Spleen (tissue), 11 donors: ENCODE data around the gene ABHD2. TPM values are rescaled to one million over a fixed set of nuclear protein-coding genes. Genes with fewer than 3 reads are reported as not detected.

ENCODE experiments used
- DNase-seq: peaks from one replicate; pipeline ENCODE4 v3.0.0-alpha.2; 2020
- H3K27ac ChIP-seq, 8 donors: fragments of 200-600 bp; sonication (generic) in 7 of 8; 1 replicate in 4 of 8; 2 replicates in 4 of 8; pipeline versions ENCODE4 v1.5.0 to v1.8.0; 2016 to 2021; ENCODE audit warnings: inconsistent platforms in 4 of 8, mild to moderate bottlenecking in 4 of 8, moderate library complexity in 1 of 8
- H3K27me3 ChIP-seq, 7 donors: fragments of 200-600 bp; sonication (generic) in 6 of 7; replicated peaks in 1 of 7; 1 replicate in 4 of 7; 2 replicates in 3 of 7; pipeline versions ENCODE4 v1.5.0 to v1.8.0; 2016 to 2021; ENCODE audit warnings: inconsistent platforms in 3 of 7, mild to moderate bottlenecking in 1 of 7
- H3K36me3 ChIP-seq, 6 donors: fragments of 200-600 bp; sonication (generic) in 5 of 6; 1 replicate in 4 of 6; 2 replicates in 2 of 6; pipeline versions ENCODE4 v1.5.0 to v1.8.0; 2016 to 2021; ENCODE audit warnings: inconsistent platforms in 2 of 6
- H3K4me1 ChIP-seq, 6 donors: fragments of 200-600 bp; sonication (generic) in 5 of 6; 1 replicate in 3 of 6; 2 replicates in 3 of 6; pipeline versions ENCODE4 v1.5.0 to v1.8.0; 2016 to 2021; ENCODE audit warnings: inconsistent platforms in 3 of 6
- H3K4me3 ChIP-seq, 8 donors: fragments of 200-600 bp; sonication (generic) in 7 of 8; 1 replicate in 4 of 8; 2 replicates in 4 of 8; pipeline versions ENCODE4 v1.5.0 to v1.8.0; 2016 to 2021; ENCODE audit warnings: inconsistent platforms in 4 of 8, mild to moderate bottlenecking in 4 of 8, moderate library complexity in 2 of 8
- H3K9me3 ChIP-seq, 8 donors: fragments of 200-600 bp; sonication (generic) in 7 of 8; 1 replicate in 4 of 8; 2 replicates in 4 of 8; pipeline versions ENCODE4 v1.5.0 to v1.8.0; 2016 to 2021; ENCODE audit warnings: inconsistent platforms in 4 of 8
- POLR2A ChIP-seq, 3 donors: fragments of 450-650 bp; IDR thresholded peaks; one replicate each; pipeline ENCODE4 v1.5.1; 2017; ENCODE audit warnings: antibody characterized with exemption in 3 of 3, mild to moderate bottlenecking in 1 of 3
- POLR2AphosphoS5 ChIP-seq, 3 donors: sonication (generic); formaldehyde crosslinking; IDR thresholded peaks; one replicate each; pipeline ENCODE4 v1.5.1; 2017; ENCODE audit warnings: antibody characterized with exemption in 3 of 3
- WGBS, 5 donors: extraction: QIAGEN DNeasy Blood & Tissue Kit in 3 of 5; methylation state at CpG; one replicate each; pipeline versions ENCODE4 v1.1.5 to v1.1.7; 2013 to 2018; 5-methylcytosine and 5-hydroxymethylcytosine counted together
- intact Hi-C: fragments of 100-400 bp; cut with DNase I; formaldehyde crosslinking; loops from one replicate; pipeline ENCODE4 v1.15.0; 2023; ENCODE audit warnings: low total_unique reads
- polyA plus RNA-seq, 3 donors: library from polyadenylated mRNA; stranded (reverse); fragments of 200-250 nt; gene quantifications; one replicate each; pipeline ENCODE4 v1.2.1, GENCODE V29; 2013
- total RNA-seq, 7 donors: library from RNA; depleted of rRNA in 3 of 7; stranded (reverse); fragments of >200 nt in 3 of 7; fragmentation: NEBNext Ultra II Directional in 4 of 7; extraction: Animal tissue kit (Norgen Biotek cat#: 25700) in 4 of 7; gene quantifications; one replicate each; pipeline versions ENCODE4 v1.1.0 to v1.2.1, GENCODE V29; 2016 to 2021
- TF ChIP-seq, protein P1 (sequence below), 11 experiments: fragments of 200-600 bp in 7 of 11; fragments of 450-650 bp in 4 of 11; sonication (generic) in 4 of 11; IDR thresholded peaks in 8 of 11; conservative IDR thresholded peaks in 3 of 11; 1 replicate in 7 of 11; 2 replicates in 4 of 11; pipeline versions ENCODE4 v1.4.0 to v1.8.0; 2016 to 2021; ENCODE audit warnings: antibody characterized with exemption in 11 of 11, inconsistent platforms in 4 of 11, mild to moderate bottlenecking in 1 of 11
- donor health status: healthy with polysubstance abuse.
- donor health status: DM: no; HTN: no; CAD: no; lungs with moderate emphysema.
- donor health status: DM: no; HTN: no; CAD: no.
- donor health status: Bipolar disorder and iron deficiency.
- donor health status: healthy.
- donor health status: DM: no; HTN: no; CAD: no.
- donor health status: DM: yes; HTN: yes; CAD: no.

ABHD2 gene
- total and polyA plus RNA-seq, 10 donors = 2.1 to 158 (median 106) TPM

GRCh38 chr15:89095556-89095955 is 7.3 kb downstream of the ABHD2 start:
- Histone ChIP-seq H3K9me3 (no peaks in the 10 kb centered on the region), H3K27me3 (no peaks in the 10 kb centered on the region), H3K36me3 (peaks cover 0 to 40% (median 0%) of the 10 kb centered on the region in 6 donors), H3K4me1 (peaks cover 14 to 96% (median 61%) of the 10 kb centered on the region in 6 donors), H3K27ac (peak overlapping the region in 6 of 8 donors; percentile 84 to 95 (median 91)), H3K4me3 (no peak overlapping the region)
- TF ChIP-seq, protein P1, sequence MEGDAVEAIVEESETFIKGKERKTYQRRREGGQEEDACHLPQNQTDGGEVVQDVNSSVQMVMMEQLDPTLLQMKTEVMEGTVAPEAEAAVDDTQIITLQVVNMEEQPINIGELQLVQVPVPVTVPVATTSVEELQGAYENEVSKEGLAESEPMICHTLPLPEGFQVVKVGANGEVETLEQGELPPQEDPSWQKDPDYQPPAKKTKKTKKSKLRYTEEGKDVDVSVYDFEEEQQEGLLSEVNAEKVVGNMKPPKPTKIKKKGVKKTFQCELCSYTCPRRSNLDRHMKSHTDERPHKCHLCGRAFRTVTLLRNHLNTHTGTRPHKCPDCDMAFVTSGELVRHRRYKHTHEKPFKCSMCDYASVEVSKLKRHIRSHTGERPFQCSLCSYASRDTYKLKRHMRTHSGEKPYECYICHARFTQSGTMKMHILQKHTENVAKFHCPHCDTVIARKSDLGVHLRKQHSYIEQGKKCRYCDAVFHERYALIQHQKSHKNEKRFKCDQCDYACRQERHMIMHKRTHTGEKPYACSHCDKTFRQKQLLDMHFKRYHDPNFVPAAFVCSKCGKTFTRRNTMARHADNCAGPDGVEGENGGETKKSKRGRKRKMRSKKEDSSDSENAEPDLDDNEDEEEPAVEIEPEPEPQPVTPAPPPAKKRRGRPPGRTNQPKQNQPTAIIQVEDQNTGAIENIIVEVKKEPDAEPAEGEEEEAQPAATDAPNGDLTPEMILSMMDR (IDR thresholded peaks at IDR 0.05 in 8 of 11, conservative IDR thresholded peaks at IDR 0.05 in 3 of 11) = no peak
- TF ChIP-seq POLR2A (IDR thresholded peaks at IDR 0.05) = no peak
- no peak for DNase-seq
- 75 to 89% (median 82%) methylated on average over 8 of the region's 8 CpGs for WGBS, 5 donors
- intact Hi-C loops = no loop called here

GRCh38 chr15:89096664-89097063 is 8.4 kb downstream of the ABHD2 start:
- H3K27ac ChIP-seq = peak overlapping the region in 2 of 8 donors; percentile 6 to 95

GRCh38 chr15:89097313-89097712 is 9.1 kb downstream of the ABHD2 start:
- Histone ChIP-seq H3K9me3 (no peaks in the 10 kb centered on the region), H3K27ac (peak overlapping the region in 3 of 8 donors; percentile 38 to 42 (median 40)), H3K4me3 (no peak overlapping the region), H3K27me3 (no peaks in the 10 kb centered on the region), H3K4me1 (peaks cover 14 to 96% (median 59%) of the 10 kb centered on the region in 6 donors), H3K36me3 (peaks cover 0 to 43% (median 0%) of the 10 kb centered on the region in 6 donors)
- 91 to 98% (median 97%) methylated on average over 1 of the region's 1 CpG for WGBS, 5 donors
- intact Hi-C loops = no loop called here
- TF ChIP-seq POLR2AphosphoS5 (IDR thresholded peaks at IDR 0.05) (no peak), POLR2A (IDR thresholded peaks at IDR 0.05) (no peak)
- TF ChIP-seq, protein P1 (IDR thresholded peaks at IDR 0.05 in 8 of 11, conservative IDR thresholded peaks at IDR 0.05 in 3 of 11) = no peak
- DNase-seq = no peak

More at GRCh38 chr15:89096664-89097063, 8.4 kb downstream of the ABHD2 start:
- Histone ChIP-seq H3K27me3 (no peaks in the 10 kb centered on the region), H3K36me3 (peaks cover 0 to 41% (median 0%) of the 10 kb centered on the region in 6 donors), H3K4me1 (peaks cover 19 to 96% (median 61%) of the 10 kb centered on the region in 6 donors), H3K9me3 (no peaks in the 10 kb centered on the region), H3K4me3 (no peak overlapping the region)
- WGBS, 5 donors = 83 to 96% (median 89%) methylated on average over 5 of the region's 5 CpGs
- no peak for DNase-seq
- intact Hi-C loops = no loop called here
- TF ChIP-seq POLR2AphosphoS5 (IDR thresholded peaks at IDR 0.05) (no peak), POLR2A (IDR thresholded peaks at IDR 0.05) (no peak)
- TF ChIP-seq, protein P1 (IDR thresholded peaks at IDR 0.05 in 8 of 11, conservative IDR thresholded peaks at IDR 0.05 in 3 of 11) = no peak

DNA sequence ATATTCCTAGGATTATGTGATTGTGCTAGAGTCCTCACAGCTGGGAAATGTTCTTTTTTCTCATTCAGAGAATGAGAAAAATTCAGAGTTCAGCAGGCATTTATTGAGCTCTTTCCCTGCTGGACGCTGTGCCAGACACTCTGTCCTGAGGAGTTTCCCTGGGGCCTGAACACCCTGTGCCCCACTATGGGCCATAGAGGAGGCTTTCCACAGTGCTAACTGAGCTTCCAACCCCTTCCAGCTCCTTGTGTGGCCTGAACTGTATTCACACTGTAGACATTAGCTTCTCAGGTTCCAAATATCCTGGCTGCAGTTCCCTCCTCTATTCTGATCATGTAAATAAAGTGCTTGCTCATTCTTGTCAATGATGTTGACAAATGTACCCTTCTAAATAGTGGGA is 10.0 kb downstream of the ABHD2 start:
- 72 to 91% (median 80%) methylated on average over 1 of the region's 1 CpG for WGBS, 5 donors
- Histone ChIP-seq H3K36me3 (peaks cover 0 to 52% (median under 1%) of the 10 kb centered on the region in 6 donors), H3K4me3 (no peak overlapping the region), H3K27me3 (no peaks in the 10 kb centered on the region), H3K9me3 (no peaks in the 10 kb centered on the region), H3K4me1 (peaks cover 9 to 96% (median 53%) of the 10 kb centered on the region in 6 donors), H3K27ac (peak overlapping the region in 4 of 8 donors; percentile 2 to 42 (median 39))
- no peak for TF ChIP-seq POLR2AphosphoS5 (IDR thresholded peaks at IDR 0.05)
- TF ChIP-seq POLR2A (IDR thresholded peaks at IDR 0.05) = no peak
- TF ChIP-seq, protein P1 (IDR thresholded peaks at IDR 0.05 in 8 of 11, conservative IDR thresholded peaks at IDR 0.05 in 3 of 11) = no peak
- intact Hi-C loops = no loop called here
- no peak for DNase-seq
